ENCODE data around the gene FN3KRP.
"Not testable (repeated sequence)": the region's sequence is repeated elsewhere in the genome, so short reads cannot be mapped to it uniquely, and the experiment has no call there.

FN3KRP gene

GRCh38 chr17:82745524-82745923 is 29.0 kb downstream of the FN3KRP start:
- no peak for DNase-seq

DNA sequence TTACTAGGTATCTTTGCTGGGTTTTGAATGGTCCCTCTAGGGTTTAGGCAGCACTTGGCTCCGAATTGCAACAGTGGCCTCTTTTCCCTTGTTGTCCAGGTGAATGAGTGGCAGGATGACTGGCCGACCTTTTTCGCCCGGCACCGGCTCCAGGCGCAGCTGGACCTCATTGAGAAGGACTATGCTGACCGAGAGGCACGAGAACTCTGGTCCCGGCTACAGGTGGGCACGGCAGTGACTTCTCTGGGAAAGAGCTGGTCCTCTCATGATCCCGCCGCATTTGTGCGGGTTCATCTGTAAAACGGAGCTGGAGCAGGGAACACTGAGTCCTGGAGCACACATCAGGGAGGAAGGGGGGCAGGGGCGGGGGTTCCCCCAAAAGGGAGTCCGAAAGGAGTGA is 32.2 kb downstream of the FN3KRP start:
- no peak for DNase-seq

GRCh38 chr17:82750241-82750908 is 33.9 kb downstream of the FN3KRP start:
- no peak for DNase-seq

- DNase-seq: no peak
Measured at GRCh38 chr17:82751171-82751570, 34.7 kb downstream of the FN3KRP start.

GRCh38 chr17:82751571-82752370 is 35.3 kb downstream of the FN3KRP start, which contains the start of gene TBCD:
TBCD (plus strand) TSS chr17:82752065; CDS start chr17:82752194, 129 bp downstream.
- peak; percentile 89 for DNase-seq

GRCh38 chr17:82752371-82753200 is 36.1 kb downstream of the FN3KRP start:
- DNase-seq: peak; percentile 40

- DNase-seq: no peak
Measured at GRCh38 chr17:82753201-82753464, 36.6 kb downstream of the FN3KRP start.

GRCh38 chr17:82754297-82755208 is 38.0 kb downstream of the FN3KRP start:
- no peak for DNase-seq

- no peak for DNase-seq
Measured at GRCh38 chr17:82756166-82756565, 39.7 kb downstream of the FN3KRP start.

GRCh38 chr17:82765371-82765770 is 48.9 kb downstream of the FN3KRP start:
- DNase-seq: no peak

GRCh38 chr17:82767041-82767754 is 50.7 kb downstream of the FN3KRP start:
- DNase-seq: peak; percentile 47

GRCh38 chr17:82769041-82769440 is 52.5 kb downstream of the FN3KRP start:
- no peak for DNase-seq

DNA sequence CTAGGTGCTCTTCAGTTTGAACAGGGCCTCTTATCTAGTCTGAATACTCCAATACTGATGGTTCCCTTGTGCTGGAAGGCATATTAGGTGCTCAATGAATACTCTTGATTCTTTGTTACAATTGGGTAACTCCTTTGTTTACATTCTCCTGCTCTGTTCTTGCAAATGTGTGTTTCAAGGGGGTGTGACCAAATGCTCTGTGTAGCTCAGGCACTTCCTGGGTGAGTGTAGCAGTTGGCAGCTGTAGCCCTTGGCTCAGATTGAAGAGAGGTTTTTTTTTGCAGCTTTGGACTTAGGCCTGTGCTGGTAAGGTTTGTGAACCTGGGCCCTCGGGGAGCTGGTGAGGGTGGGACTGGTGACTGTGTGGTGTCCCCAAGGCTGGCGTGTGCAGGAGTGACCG is 55.5 kb downstream of the FN3KRP start:
- DNase-seq: no peak

DNA sequence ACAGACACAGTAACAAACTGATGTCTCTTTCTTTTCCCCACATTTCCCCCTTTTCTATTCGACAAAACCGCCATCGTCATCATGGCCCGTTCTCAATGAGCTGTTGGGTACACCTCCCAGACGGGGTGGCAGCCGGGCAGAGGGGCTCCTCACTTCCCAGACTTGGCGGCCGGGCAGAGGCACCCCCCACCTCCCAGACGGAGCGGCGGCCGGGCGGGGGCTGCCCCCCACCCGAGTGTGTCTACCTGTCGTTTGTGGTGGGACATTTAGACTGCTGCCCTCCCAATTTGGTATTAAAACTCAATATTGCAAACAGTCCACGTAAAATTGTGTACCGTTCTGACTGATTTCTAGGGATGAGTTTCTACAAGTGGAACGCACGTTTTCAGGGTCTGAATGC is 58.0 kb downstream of the FN3KRP start:
- not testable (repeated sequence) for DNase-seq

DNA sequence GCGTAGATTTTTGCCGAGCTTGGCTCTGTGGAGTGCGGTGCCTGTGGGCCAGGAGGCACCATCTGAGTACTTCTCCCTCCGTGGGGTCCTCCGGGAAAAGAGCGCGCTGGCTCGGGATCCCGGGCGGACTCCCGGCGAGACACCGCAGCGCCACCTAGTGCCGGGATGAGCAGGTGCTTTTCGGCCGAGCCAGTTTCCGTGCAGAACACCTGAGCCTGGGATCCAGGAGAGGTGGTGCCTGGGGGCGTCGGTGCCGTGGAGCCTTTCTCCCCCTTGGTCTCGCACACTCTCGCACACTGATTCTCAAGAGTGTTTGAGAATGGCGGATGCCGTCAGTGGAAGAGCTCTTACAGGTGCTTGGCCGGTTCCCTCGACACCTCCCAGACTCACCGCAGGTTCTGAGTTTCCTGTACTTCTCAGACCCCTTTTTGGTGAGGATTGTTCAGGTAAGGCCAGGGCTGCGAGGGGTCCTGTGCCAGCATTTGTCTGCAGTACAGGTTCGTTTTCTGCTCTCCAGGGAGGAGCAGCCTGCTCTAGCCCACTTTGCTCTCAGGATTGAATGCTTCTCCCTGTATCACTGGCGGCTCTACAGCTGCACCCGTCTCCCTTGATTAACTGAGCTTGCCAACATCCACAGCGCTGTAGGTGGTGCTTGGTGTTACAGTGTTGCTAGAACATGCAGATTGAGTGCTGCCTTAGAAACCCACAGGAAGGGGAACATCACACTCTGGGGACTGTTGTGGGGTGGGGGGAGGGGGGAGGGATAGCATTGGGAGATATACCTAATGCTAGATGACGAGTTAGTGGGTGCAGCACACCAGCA is 58.7 kb downstream of the FN3KRP start:
- no peak for DNase-seq

DNA sequence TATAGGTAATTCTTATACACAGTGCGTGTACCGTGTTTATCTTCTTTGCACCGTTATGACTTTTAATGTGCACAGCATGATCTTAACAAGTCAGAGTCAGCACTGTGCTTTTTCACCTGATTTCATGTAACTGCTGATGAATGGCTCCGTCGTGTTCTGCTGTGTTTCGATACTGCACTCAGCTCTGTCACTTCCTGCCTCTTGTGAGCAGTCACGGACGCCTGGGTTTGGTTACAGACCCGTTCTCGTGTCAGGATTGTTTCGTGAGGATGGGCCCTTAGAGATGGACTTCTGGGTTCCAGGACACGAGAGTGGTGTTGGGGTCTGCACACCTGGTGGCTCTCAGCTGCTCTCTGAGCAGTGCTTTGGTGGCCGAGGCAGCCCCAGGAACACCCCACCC is 59.9 kb downstream of the FN3KRP start:
- DNase-seq: no peak
